ENCODE measurements around the gene CFAP61.
"Not testable (repeated sequence)": the region's sequence is repeated elsewhere in the genome, so short reads cannot be mapped to it uniquely, and the experiment has no call there.

CFAP61 gene

GRCh38 chr20:20331156-20331555 is 278.8 kb downstream of the CFAP61 start:
- DNase-seq (ENCODE audit: low spot score), result no peak

GRCh38 chr20:20331817-20332216 is 279.5 kb downstream of the CFAP61 start:
- DNase-seq (ENCODE audit: low spot score), result no peak

- DNase-seq (ENCODE audit: low spot score), result no peak
These were observed 281.5 kb downstream of the CFAP61 start for GRCh38 chr20:20333866-20334265.

- DNase-seq (ENCODE audit: low spot score), result no peak
These were observed 282.2 kb downstream of the CFAP61 start for GRCh38 chr20:20334489-20334888.

- no peak for DNase-seq (ENCODE audit: low spot score)
These were observed 285.9 kb downstream of the CFAP61 start for GRCh38 chr20:20338133-20338730.

GRCh38 chr20:20340443-20340842 is 288.1 kb downstream of the CFAP61 start:
- DNase-seq (ENCODE audit: low spot score), result no peak

GRCh38 chr20:20341371-20341770 is 289.0 kb downstream of the CFAP61 start:
- DNase-seq (ENCODE audit: low spot score), result no peak

- no peak for DNase-seq (ENCODE audit: low spot score)
These were observed 289.7 kb downstream of the CFAP61 start for GRCh38 chr20:20342066-20342465.

GRCh38 chr20:20343932-20344331 is 291.6 kb downstream of the CFAP61 start:
- no peak for DNase-seq (ENCODE audit: low spot score)

- no peak for DNase-seq (ENCODE audit: low spot score)
These were observed 292.1 kb downstream of the CFAP61 start for GRCh38 chr20:20344476-20344875.

GRCh38 chr20:20353576-20353975 is 301.2 kb downstream of the CFAP61 start:
- no peak for DNase-seq (ENCODE audit: low spot score)

- DNase-seq (ENCODE audit: low spot score), result not testable (repeated sequence)
These were observed 303.2 kb downstream of the CFAP61 start for GRCh38 chr20:20355503-20355902.

GRCh38 chr20:20358801-20359200 is 306.5 kb downstream of the CFAP61 start:
- no peak for DNase-seq (ENCODE audit: low spot score)

GRCh38 chr20:20359628-20360027 is 307.3 kb downstream of the CFAP61 start:
- no peak for DNase-seq (ENCODE audit: low spot score)

GRCh38 chr20:20360464-20360863 is 308.1 kb downstream of the CFAP61 start:
- DNase-seq (ENCODE audit: low spot score), result peak; percentile 59

- DNase-seq (ENCODE audit: low spot score), result peak; percentile 32
These were observed 310.6 kb downstream of the CFAP61 start for GRCh38 chr20:20362774-20363433.

GRCh38 chr20:20363434-20363798 is 311.1 kb downstream of the CFAP61 start:
- no peak for DNase-seq (ENCODE audit: low spot score)

- no peak for DNase-seq (ENCODE audit: low spot score)
These were observed 311.7 kb downstream of the CFAP61 start for GRCh38 chr20:20363799-20364592.

- DNase-seq (ENCODE audit: low spot score), result no peak
These were observed 312.5 kb downstream of the CFAP61 start for GRCh38 chr20:20364593-20365479.

- no peak for DNase-seq (ENCODE audit: low spot score)
These were observed 313.3 kb downstream of the CFAP61 start for GRCh38 chr20:20365480-20366161.

GRCh38 chr20:20366551-20366875 is 314.2 kb downstream of the CFAP61 start:
- no peak for DNase-seq (ENCODE audit: low spot score)

All from germinal center (tissue), 1 donor.